HG03097 (cell line): ENCODE data around the gene PGLYRP4.

Source experiments
- ATAC-seq: cut with Tn5 transposase; IDR thresholded peaks from one replicate; pipeline ENCODE4 v1.9.1; 2021; ENCODE audit not compliant: unreplicated experiment, low FRiP score

PGLYRP4 gene, protein sequence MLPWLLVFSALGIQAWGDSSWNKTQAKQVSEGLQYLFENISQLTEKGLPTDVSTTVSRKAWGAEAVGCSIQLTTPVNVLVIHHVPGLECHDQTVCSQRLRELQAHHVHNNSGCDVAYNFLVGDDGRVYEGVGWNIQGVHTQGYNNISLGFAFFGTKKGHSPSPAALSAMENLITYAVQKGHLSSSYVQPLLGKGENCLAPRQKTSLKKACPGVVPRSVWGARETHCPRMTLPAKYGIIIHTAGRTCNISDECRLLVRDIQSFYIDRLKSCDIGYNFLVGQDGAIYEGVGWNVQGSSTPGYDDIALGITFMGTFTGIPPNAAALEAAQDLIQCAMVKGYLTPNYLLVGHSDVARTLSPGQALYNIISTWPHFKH

DNA sequence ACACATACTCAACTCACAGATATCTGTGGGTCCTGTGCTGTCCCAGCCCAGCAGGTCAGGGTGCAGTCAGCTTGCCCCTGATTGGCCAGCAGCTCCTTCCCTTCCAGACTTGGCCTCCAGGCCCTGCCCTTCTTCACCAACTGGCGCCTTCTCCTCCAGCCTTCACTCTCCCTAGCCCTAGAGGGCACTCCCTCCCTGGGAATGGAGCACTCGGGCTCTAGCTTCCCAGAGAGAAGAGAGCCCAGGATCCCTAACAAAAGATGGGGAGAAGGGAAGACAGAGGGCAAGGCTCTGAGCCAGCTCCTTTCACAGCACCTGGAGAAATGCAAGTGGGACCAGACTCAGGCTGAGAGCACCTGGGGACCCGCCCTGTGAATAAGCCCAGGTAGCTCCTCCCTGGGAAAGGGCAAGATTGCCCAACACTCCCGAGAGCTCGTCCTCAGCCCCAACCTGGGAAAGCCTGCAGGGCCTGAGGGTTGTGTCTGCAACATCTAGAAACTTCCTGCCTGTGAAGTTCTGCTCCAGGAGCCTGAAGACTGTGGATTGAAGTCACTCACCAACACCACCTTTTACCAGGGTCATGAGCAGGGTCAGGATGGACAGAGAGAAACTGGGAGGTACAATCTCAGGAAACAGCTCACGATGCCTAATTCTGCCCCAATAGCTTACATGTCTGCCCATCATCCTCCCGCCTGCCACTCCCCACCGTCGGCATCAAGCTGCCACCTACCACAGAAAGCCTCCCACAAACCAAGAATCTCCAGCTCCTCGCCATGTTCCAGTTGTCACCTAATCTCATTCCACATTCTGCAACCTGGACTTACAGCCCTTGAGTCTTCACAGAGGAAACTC lies at the start of gene PGLYRP4:
Gene PGLYRP4, minus strand, starts transcription at position 331 of the 852 bp plus-strand sequence. CDS start 909 bp downstream, outside the sequence.
- no peak for ATAC-seq

DNA sequence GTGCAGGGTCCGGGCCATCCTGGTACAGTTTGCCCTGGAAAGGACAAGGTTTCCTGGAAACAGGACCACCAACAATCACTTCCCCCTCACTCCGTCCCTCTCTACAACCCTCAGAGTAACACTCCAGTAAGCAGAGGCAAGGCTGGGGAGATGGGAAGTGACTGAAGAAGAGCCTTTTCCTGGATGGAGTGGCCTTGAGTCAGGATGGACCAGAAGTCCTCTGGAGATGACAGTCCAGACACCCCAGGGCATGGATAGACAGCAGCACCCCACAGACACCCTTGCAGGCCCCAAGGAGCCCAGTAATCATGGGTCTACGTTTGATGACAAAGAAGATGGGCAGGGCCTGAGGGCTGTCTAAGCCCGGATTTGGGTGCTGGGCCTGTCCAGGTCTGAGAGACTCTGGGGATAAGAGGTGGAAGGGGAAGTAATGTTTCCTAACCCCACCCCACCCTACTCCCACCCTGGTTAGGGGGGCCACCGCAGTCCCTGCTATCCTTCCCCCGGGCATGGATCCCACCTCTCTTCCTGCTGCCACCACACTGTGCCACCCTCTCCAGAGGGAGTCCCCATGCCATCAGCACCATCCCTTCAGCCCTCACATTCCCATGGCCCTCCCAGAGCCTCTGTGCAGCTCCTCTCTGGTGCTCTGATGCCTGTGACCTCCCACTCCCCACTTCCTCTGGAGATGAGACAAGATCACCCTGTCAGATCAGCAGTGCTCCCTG lies 49.4 kb upstream of the PGLYRP4 start:
- no peak for ATAC-seq

DNA sequence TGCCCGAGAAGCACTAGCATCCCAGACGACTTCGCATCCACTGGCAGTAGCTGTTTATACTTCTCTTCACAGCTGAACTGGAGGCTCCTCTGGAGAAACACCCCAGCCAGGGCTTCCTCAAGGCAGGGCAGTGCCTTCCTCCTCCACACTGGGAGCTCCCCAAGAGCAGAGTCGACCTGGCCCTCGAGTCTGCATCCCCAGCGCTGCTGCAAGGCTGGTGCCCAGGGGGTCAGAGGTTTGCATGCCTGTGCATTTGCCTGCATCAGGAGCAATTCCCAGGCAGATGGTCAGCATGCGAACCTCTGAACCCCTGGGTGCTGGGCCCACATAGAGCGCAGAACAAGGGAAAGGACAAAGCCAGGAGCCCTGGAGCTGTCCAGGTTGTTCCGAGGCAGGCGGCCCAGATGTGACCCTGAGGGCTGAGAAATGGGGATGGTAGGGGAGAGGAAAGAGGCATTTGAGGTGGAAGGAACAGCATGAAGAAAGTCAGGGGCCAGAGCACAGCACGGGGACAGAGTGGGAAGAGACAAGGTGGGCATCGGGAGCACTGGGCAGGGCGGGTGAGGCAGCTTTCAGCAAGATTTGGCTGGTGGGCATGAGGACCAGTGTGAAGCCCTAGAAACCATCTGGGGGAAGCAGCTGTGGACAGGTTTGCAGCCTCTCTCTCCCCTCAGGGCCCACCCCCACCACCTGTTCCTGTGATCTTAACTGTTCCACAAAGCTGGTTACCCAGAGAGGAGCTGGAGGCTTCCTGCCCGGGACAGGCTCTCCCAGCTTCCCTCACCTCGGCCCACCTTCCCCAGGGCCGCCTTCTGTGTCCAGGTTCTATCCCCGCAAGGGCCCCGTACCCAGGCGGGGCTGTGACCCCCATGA lies 48.6 kb upstream of the PGLYRP4 start:
- no peak for ATAC-seq

DNA sequence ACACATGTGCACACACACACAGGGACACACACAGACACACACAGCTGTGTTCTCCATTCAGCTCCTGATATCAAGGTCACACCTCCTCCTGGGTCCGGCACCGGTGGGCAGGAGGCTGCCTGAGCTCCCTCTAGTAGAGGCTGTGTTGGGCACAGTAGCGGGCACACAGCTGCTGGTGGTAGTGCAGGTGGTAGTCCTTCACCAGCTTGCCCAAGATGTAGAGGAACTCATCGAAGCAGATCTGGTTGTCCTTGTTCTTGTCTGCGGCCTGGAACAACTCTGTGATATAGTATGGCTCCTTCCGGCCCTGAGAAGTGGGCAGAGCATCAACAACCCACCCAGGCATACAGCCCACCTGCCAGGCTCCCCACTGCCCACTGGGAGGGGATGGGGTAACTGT lies 47.8 kb upstream of the PGLYRP4 start:
- no peak for ATAC-seq

DNA sequence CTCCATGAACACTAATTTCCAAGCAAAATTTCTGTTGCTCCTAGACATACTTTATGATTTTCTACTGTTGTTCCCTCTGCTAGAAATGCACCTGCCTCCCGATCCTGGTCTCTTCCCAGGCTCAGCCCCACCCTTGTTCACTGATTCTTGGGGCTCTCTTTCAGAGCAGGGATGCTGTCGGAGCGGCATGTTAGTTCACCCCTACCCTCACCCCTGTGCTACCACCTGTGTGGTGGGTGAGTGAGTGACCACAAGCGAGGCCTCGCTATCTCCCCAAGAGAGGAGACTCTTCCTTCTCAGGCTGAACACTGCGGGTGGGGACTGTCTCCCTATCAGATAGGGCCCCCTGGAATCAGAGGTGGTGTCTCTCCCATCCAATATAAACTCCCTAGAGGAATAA lies 47.1 kb upstream of the PGLYRP4 start:
- ATAC-seq, result no peak

DNA sequence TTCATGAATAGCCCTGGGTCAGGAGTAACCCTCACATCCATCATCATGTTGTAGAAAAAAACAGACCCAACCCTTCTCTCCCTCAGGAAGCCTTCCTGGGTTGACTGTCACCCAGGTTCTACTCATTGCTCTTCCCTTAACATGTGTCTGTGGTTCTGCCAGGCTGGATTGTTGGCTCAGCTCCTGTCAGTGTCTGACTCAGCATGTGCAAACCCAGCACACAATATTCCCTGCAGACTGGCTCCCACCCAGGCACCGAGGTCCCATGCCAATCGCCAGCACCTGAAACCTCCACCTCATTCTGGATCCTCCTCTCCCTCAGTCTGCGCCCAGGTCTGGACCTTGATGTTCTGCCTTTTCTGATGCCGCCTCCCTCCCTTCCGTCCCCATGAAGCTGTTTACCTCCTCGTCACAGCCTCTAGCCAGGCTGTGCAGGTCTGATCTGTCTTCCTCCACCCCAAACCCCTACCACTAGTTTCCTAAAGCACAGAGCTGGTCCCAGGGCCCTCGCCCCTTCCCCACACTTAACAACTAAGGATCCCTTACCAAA lies 46.6 kb upstream of the PGLYRP4 start:
- no peak for ATAC-seq

DNA sequence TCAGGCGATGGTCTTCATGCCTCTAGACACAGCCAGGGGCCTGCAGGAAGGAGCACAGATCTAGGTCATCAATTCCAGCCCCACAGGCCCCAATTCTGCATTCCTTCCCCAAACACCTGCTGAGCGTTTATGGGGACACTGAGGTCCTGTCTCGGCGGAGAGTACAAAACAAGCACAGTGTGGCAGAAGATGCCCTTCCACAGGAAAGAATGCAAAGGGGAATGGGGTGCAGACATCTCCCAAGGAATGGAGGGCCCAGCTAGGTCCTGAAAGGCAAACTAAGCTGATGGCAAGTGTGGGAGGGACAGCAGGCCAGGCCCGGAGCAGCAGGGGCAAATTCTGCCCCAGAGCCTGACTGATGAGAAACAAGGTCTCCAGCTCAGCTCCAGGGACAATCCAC lies 45.8 kb upstream of the PGLYRP4 start:
- no peak for ATAC-seq

DNA sequence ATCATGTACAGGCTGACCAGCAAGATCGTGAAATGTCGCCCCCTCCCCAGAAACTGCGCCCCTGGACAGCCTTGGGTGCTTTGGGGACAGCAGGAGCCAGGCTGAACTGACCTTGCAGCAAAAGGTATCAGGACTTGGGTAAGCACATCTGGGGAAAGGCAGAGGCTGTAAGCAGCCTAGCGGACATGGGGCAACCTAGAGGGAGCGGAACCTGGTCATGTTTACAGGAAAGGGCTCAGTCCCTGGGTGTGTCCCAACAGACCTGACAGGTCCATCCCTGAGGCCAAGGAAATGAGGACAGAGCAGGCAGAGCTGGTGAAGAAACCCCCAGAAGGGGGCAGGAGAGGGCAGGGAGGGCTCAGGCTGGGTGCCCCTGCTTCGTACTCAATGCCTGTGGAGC lies 45.3 kb upstream of the PGLYRP4 start:
- no peak for ATAC-seq

DNA sequence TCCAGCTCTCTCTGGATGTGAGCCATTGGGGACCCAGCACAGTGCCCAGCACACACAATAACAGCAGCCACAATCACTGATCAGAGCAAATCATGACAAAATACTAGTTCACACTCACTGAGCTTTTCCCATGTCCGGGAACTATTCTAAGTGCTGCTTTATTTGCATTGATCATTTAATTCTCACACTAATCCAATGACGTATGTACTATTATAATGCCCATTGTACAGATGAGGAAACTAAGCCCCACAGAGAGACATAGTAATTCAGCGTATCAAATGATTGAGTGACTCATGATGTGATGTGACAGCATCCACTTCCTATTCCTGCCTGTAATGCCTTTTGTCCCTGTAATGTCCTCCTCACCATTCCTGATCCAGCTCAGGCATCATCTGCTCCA lies 44.2 kb upstream of the PGLYRP4 start:
- no peak for ATAC-seq

DNA sequence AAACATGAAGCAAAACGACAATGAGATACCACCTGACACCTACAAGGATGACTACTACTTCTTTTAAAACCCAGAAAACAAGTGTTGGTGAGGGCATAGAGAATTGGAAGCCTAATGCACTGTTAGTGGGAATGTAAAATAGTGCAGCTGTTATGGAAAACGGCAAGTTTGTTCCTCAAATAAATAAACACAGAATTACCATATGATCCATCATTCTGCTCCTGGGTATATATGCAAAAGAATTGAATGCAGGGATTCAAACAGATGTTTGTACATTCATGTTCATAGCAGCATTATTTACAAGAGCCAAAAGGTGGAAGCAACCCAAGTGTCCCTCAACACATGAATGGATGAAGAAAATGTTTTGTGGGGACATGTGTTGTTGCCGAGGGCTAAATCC lies 43.6 kb upstream of the PGLYRP4 start:
- no peak for ATAC-seq

DNA sequence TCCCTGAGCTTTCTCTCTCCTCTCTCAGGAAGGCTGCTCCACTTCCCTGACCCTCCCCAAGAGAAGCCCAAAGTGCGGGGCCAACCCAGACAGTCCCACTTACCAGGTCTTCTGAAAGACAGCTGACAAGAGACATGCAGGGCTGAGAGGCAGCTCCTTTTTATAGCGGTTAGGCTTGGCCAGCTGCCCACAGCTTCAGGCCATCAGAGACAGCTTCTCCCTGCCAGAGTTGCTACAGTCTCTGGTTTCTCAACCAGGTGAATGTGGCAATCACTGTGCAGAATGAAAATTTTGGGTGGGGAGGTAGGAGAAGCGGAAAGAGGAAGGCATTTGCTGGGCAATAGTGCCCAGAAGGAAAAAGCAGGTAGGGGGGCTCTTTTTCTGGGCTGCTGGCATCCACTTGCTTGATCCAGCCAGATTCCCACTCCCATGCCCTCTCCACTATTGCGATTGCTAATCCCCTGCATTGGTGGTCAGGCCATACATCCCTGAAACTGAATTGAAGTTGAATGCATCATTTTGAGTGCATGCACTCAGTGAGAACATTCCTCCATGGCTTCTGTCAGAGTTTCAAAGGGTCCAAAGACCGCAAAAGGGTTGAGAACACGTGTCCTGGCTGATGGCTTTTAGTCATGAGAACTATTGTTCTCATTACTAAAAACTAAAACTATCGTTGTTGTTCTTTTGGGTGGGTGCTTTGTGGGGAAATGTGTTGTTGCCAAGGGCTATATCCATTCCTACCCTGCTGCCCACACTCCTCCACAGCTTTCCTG lies 42.5 kb upstream of the PGLYRP4 start, which contains the start of gene S100A8:
Gene S100A8, minus strand, starts transcription at position 136 of the 773 bp plus-strand sequence. CDS start 538 bp downstream, outside the sequence.
- no peak for ATAC-seq

DNA sequence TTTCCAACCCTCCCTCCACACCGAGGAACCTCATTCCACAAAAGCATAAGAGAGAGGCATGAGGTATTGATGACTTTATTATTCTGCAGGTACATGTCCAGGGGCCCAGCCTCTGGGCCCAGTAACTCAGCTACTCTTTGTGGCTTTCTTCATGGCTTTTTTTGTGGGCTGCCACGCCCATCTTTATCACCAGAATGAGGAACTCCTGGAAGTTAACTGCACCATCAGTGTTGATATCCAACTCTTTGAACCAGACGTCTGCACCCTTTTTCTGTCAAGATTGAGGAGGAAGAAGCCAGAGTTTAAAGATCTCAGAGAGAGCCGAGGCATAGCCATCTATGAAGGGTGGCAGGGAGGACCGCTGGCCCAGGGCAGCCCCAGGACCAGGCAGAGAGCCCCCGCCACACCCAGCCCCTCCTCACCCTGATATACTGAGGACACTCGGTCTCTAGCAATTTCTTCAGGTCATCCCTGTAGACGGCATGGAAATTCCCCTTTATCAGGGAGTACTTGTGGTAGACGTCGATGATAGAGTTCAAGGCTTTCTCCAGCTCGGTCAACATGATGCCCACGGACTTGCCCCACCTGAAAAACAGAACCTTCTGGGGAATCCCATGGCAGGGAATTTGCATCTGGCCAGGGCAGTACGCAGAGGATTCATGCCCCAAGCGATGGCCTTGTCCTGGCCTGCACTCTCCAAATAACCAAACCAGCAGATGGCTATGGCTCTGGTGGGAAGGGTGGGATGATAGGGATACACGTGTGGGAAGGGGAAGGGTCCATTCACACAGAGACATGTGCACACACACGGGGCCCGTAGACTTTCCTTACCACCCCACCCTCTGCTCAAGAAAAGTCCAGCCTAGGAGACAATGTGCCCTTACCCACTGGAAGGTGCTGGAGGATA lies 41.6 kb upstream of the PGLYRP4 start:
- no peak for ATAC-seq

DNA sequence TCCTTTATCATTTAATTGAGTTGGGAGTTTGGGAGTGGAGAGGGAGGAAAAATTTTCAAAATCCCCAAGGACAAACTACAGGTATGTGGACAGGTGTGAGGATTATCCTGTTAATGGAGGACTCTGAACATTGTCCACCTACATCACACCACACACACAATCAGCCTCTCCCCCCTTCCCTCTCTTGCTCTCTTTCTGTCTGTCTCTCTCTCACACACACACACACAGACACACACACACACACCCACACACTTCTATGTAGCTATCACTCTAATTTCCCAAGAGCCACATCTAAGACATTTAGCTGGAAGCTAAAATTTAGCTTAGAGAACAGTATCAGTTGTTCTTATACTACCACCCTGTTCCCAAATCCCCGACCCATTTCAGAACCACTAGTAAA lies 40.8 kb upstream of the PGLYRP4 start:
- no peak for ATAC-seq

DNA sequence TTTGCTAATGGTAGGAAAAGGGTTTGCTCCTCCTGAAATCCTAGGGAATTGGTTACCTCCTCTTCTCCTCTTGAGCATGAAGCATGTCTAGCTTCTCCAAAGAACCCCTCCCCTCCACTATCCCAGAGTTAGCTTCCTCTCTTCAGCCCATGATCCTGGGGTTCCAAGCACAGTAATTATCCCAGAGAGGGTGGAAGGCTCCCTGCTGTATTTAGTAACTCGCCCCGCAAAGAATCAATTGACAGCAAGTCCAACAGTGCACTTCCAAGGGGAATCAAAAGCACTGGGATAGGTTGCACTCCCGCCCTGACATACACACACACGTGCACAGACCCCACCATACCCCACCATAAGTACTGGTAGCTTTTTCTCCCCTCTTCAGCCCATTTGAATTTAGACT lies 39.1 kb upstream of the PGLYRP4 start:
- ATAC-seq, result no peak

DNA sequence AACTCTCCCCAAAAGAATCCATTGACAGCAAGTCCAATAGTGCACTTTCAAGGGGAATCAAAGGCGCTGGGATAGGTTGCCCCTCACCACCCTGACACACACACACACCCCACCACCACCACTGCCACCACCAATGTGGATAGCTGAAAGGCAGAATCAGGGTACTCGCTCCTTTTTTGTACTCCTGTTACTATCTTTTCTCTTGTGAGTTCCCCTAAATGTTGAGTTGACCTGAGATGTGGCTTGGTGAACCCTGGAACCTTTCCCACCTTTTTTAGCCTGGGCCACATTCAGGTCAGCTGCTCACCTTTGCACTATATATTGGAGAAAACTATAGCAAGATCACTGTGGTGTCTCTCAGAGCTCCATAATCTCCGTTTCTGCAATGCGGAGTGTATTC lies 38.4 kb upstream of the PGLYRP4 start:
- ATAC-seq, result no peak

DNA sequence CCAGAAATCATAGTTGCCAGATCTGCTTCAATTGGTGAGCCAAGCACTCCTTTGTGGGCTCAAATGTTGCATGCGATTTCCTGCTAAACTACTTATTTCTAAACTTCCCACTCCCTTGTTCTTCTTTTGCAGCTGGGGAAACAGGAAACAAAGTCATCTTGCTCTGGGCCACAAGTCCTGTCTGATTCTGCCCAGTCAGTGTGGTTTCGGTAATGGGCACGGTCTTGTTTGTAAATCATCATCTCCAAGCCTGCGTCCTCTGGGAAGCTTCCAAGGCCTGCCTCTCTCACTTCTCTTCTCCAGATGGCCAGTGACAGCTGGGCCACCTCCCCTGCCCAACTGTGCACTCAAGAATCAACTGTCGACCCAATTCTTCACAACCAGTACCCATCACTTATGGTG lies 37.9 kb upstream of the PGLYRP4 start:
- no peak for ATAC-seq

DNA sequence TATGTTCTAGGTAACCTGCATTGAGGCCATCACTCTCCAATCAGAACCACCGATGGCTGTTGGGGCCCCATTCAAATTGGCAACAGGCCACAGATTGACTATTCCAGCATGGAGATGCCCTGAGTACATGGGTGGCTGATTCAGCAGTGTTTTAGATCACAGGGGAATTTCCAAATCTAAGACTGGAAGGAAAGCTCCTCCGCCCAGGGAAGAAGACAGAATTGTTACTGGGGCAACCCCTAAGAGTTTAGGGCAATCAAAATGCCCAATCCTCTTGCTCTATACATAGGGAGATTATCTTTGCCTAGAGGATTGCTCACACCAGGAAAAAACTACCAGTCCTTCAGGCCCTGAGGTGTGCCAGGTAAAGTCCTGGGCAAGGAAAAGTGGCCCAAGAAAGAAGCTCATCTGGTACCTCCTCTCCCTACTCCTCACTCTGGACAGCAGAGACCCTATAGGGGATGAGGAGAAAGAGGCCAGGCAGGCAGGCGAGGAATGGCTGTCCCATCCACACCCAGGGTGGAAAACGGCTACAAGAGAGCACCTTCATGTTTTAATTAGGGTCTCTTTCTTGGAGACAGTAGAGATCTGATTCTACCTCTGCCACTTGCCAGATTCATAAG lies 36.4 kb upstream of the PGLYRP4 start:
- no peak for ATAC-seq

DNA sequence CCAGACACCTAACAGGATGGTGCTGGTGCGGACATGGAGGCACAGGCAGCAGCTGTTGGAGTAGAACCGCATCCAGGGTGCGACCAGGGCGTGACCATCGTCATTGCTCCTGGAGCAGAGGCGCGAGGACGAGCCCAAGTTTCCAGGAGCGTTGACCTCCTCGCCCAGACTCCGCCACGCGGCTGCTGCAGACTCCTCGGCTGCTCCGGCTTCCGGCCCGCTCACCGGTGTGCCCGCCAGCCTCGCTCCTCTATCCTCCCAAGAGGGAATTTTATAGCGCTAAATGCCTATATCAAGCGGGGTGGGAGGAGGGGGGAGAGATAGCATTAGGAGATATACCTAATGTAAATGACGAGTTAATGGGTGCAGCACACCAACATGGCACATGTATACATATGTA lies 32.1 kb upstream of the PGLYRP4 start:
- ATAC-seq, result no peak
